Ramos (cell line): Measurements from ENCODE around the gene ABTB2.

Experiments
- in situ Hi-C: fragments of 300-500 bp; cut with MboI; formaldehyde crosslinking; loops from one replicate; pipeline ENCODE4 v1.14.3; 2022; ENCODE audit warnings: low sequenced_read_pairs; ENCODE audit not compliant: unreplicated experiment

Gene ABTB2

DNA sequence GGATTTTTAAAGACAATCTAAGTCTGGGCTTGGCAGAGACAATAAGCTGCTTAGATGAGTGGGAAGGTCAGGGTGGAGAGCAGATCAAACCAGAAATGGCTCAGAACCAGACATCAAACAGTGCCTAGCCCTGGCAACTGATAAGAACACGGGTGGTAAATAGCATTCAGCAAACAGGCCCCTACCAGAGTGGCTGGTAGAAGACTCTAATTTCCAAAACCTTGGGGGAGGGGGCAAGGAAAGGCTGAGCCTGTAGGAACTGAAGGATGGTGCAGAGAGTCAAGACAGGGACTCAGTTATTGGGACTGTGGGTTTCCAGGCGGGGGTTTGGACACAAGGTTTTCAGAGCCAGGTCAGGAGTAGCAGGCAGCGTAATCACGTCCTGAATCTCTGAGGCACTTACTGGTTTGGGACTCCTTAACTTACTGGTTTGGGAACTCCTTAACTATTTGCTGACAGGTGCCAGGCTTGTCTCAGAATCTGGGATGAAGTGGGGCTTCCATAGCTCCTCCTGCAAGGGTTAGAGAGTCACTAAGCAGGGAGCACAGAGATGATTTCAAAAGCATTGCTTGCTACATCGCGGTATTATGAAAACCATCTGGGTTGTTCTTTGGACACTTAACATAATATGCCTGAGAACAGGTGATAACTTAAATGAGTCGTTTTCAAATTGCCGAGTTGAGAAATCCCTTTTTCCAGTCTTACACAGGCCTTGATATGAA, 5.7 kb upstream of the ABTB2 start:
- in situ Hi-C loops, result loop anchor here (10.0 kb wide), 1 partner anchor 519 kb away; no protein-coding TSS in a partner anchor

GRCh38 chr11:34360046-34360445, 2.2 kb upstream of the ABTB2 start:
- in situ Hi-C loops, result loop anchor here (10.0 kb wide), 1 partner anchor 515 kb away; no protein-coding TSS in a partner anchor

DNA sequence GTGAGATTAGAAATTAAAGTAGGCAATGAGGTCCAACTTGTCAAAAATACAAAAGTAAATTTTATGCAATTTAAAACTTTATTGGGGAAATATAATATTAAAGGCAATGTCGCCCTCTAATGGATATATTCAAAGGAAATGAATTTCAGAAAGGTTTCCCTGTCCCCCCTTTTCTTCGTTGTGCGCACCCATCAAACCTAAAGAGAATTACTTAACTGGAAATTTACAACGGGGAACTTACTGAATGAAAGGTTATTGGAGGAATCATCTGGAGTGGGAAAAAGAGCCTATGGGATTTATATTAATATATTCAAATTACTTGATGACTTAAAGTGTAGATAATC, 1.7 kb upstream of the ABTB2 start:
- in situ Hi-C loops, result loop anchor here (5.0 kb wide), 2 partner anchors 182 to 362 kb away; no protein-coding TSS in a partner anchor

DNA sequence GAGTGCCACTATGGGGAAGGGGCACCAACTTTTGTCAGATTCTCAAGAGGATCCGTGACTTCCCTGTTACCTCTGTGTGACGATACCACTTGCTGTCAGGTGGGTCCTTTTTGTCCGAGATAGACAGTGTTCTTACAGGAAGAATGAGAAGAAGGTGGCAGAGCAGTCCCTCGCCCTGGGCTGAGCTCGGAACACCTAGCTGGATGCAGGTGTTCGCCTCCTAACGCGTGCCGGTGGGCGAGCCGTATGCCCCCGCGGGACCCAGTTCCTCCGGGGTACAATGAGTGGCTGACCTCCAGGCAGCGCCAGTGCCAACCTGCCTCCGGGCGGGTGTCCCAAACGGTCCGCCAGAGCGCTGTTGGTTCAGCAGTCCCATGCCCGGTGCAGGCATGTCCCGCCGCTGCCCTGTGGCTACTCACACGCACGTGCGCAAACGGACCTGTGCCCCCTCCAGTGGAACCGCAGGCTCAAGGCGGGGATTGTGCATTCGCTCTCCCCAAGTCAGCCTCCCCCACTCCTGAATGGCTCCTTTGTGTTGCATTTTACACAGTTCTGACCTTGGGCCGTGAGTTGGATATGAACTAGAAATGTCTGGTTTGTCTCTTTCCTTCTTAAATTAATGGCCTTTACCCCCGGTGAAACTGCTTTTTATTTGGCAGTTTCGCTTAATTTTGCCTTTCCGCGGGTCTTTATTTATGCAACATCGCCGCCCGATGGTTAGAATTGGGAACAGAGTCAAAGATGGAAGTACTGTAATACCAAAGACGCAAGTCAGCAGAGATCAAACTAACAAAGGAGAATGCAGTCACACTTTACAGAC, 1.1 kb upstream of the ABTB2 start:
- in situ Hi-C loops, result loop anchor here (5.0 kb wide), 2 partner anchors 182 to 362 kb away; no protein-coding TSS in a partner anchor

DNA sequence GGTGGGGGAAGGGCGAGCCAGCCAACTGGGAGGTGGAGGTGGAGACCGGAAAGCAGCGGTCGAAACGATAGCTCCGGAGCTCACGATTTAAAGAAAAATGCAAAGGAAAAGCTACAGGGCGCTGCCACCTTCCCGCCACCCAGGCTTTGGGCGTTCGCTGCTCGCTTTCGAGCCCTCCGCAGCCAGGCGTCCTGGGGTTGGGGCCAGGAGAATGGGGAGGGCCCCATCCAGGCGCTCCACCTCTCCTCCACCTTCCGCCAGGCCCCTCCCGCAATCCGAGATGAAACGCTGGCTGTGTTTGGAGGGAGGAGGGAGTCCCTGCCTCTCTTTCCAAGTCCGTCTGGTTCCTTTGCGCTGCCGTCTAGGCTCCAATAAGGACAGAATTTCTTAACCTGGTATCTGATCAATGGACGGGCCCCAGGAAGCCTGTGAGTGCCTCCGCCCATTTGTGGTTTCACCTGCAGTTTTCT, 483 bp upstream of the ABTB2 start:
- in situ Hi-C loops, result loop anchor here (5.0 kb wide), 2 partner anchors 181 to 361 kb away; no protein-coding TSS in a partner anchor

DNA sequence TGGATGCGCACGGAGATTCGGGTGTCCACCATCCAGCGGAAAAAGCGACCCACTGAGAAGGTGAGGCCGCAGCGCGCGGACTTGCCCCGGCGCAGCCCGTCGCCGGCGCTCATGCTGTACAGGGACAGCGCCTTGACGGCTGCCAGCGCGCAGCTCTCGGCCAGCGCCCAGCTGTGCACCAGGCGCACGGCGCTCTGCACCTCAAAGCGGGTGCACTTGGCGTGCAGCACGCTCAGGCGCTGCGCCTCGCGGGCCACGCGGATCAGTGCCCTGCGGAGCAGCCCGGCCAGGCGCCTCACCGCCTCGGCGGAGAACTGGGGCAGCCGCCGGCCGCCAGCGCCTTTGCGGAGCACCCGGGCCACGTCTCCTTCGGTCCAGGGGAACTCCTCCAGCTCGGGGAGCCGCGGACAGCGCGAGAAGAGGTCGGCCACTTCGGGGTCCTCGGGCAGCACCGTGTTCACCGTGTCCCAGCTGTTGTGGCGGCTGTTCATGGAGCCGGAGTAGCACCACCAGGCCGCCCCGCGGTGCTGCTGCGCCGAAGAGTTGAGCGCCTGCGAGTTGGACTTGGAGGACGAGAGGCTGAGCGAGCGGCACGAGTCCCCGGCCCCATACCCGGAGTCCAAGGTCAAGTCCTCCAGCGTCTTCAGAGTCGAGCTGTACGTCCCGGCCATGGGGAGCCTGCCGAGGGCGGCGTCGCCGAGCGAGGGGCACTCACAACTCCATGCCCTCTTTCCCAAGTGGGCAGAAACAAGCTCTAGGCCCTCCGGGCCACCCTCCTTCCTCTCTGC, 703 bp downstream of the ABTB2 start:
- in situ Hi-C loops, result loop anchor here (5.0 kb wide), 2 partner anchors 180 to 360 kb away; no protein-coding TSS in a partner anchor

DNA sequence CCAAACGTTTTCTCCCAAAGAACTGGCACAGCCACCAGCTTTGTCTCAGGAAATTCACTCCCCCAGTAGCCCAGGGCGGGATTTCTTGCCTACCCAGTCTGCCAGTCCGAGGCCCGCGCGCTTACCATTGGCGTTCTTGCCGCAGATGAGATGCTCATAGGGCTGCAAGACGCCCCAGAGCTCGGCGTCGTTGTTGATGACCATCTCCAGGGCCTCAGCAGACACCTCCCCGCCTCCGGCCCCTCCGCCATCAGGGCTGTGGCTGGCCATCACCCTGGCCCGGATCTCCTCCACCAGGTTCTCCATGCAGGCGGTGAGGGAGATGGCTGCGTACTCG, 1.3 kb downstream of the ABTB2 start:
- in situ Hi-C loops, result loop anchor here (5.0 kb wide), 2 partner anchors 179 to 359 kb away; no protein-coding TSS in a partner anchor

DNA sequence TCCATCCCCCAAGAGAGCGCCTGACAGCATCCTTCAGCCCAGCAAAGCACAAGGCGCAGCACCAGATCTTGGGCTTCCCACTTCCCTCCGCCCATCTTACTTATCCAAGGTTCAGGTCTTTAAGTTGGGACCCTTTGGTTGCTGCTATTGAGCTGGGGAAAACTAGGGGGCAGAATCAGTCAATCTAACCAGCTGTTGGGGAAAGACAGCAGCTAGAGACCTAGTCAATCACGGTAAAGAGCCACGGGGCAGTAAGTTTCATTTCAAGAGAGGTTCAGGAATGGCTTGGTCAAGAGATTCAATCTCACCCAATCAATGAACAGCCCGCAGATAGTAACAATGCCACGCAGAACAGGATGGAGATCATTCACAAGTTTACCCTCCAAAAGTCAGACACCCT, 1.7 kb downstream of the ABTB2 start:
- in situ Hi-C loops, result loop anchor here (5.0 kb wide), 2 partner anchors 179 to 359 kb away; no protein-coding TSS in a partner anchor

DNA sequence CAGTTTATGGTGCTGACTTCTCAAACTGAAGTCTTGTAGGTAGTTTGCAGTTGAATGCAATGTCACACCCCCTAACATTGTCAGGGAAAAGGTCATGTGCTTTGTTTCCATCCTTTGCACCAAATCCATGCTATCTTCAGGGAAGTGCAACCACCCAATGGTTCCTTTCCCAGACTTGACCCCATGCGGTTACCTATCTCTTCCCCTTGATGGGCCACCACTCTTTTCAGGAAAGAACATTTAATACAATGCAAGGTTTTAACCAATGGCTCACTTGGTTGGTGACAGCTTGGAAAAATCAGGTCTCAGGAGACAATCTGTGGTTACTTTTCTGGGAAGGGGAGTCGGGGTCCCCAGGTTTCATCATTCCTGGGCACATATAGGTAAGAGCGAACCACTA, 2.1 kb downstream of the ABTB2 start:
- in situ Hi-C loops, result loop anchor here (5.0 kb wide), 2 partner anchors 178 to 358 kb away; no protein-coding TSS in a partner anchor

DNA sequence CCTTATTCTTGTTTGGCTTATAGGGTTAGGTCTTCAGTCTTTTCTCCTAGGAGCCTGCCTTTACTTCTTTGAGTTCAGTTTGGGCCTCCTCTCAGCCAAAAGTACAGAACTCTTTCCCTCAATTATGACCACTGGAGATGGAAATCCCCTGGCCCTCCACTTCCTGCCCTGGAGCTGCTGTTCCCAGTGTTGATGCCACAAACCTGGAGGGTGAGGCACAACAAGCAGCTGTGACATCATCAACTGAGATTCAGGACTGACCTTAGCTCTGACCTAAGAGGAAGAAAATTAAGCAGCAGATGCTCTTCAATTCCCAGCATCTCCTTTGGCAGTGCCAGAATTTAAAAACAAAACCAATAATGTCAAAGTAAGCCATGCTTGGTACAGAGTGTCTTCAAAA, 3.0 kb downstream of the ABTB2 start:
- in situ Hi-C loops, result loop anchor here (5.0 kb wide), 2 partner anchors 177 to 357 kb away; no protein-coding TSS in a partner anchor

DNA sequence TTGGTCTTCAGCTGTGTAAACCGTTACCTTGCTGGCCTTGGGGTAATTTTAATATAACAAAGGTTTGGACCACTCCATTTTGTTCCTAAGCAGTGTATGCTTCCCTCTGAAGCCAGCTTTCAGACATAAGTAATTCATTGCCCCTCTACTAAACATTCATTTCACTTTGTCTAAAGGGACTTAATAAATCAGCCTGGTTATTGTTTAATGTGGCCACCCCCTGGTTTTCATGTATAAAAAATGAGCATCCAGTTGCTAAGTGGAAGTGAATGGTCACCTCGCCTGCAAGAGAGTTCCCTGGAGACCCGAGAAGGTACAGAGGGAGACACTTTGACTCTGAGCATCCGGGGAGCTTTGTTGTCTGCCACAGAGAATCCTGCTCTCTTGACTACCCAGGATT, 3.9 kb downstream of the ABTB2 start:
- in situ Hi-C loops, result no loop called here

GRCh38 chr11:34351687-34352469, 5.9 kb downstream of the ABTB2 start:
- in situ Hi-C loops, result no loop called here

- in situ Hi-C loops, result no loop called here
Measured at GRCh38 chr11:34351051-34351450, 6.8 kb downstream of the ABTB2 start.

DNA sequence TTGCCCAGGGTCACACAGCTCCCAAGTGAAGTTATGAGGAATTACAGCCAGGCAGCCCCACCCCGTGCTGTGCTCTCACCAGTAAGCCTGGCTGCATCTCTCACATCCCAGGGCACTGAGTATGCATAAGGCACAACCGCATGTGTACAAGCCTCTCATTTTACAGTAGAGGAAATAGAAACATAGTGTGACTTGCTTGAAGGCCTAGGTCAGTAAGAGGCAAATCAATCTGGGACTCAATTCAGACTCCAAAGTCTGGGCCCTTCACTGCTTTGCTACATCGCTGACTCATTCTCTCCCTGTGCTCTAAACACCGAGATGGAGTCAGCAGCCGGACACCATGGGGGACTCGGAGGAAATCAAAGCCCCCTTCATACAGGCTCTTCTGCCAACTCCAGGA, 7.9 kb downstream of the ABTB2 start:
- in situ Hi-C loops, result no loop called here

DNA sequence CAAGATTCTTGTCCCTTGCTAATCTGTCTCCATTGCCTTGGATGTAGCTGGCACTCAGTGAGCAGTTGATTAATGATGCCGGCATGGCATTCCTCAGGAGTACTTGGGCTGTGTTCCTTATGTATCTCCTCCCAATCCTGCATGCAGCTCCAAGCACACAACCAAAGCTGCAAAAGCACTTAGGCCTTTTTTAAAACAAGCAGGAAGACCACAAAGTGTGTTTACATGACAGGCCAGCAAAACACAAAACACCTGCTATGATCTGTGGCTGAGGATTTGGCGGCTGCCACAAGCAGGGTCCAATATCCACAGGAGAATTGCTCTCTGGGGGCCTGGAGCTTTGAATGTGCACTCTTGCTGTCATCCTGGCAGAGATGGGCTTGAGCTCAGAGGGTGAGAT, 8.9 kb downstream of the ABTB2 start:
- in situ Hi-C loops, result no loop called here

DNA sequence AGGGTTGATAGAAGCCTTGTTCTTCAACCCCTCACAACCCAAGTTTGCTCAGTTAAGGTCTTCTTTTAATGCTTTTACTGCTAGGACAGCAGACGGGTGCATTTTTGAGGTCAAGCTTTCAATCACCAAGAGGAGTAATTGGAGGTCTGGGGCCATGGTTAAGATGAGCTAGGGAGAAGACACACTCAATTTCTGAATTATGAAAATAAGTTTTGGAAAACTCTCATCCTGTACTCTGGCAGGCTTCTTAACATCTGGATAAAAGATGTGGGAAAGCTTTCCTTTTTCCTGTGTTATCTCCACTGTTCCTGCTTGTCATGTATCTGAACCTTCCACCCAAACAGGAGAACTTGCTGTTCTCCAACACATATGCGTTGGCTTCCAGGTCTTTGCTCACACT, 9.7 kb downstream of the ABTB2 start:
- in situ Hi-C loops, result no loop called here

DNA sequence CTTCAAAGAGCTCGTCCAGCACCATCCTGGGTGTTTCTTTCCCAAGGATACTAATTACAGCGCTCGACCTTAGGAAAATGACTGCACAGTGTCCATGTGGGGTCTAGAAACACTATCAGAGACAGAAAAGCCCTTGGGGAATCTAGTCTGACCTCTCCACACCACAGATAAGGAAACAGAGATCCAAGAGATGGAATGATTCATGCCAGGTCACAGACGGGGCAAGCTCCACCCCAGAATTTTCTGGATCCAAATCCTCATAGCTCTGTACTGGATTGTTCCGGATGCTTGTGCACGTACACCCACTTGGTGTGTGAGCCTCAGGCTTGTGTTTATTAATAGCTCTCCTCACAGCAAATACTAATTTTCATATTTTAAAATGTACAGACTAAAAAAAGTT, 11.3 kb downstream of the ABTB2 start:
- in situ Hi-C loops, result no loop called here

GRCh38 chr11:34345991-34346480, 11.8 kb downstream of the ABTB2 start:
- in situ Hi-C loops, result no loop called here

GRCh38 chr11:34345540-34345876, 12.3 kb downstream of the ABTB2 start:
- in situ Hi-C loops, result no loop called here
